Stimulated activated CD8-positive, alpha-beta memory T cell treated with anti-CD3 and anti-CD28 coated beads, Interleukin-15, amount 100 ng/mL, for 48 hours (primary cell): ENCODE measurements around the gene SOX10.

ENCODE experiments used
- DNase-seq, 2 donors: peaks; one replicate each; pipeline ENCODE4 v3.0.0-alpha.2; 2020; ENCODE audit warnings: low read depth in 2 of 2

Gene SOX10

GRCh38 chr22:38016182-38017151 lies 32.1 kb upstream of the SOX10 start:
- no peak for DNase-seq

- no peak for DNase-seq
These were observed 29.7 kb upstream of the SOX10 start for GRCh38 chr22:38014083-38014482.

- no peak for DNase-seq
These were observed 28.3 kb upstream of the SOX10 start for GRCh38 chr22:38012604-38013072.

- DNase-seq, result no peak
These were observed 24.8 kb upstream of the SOX10 start for GRCh38 chr22:38009000-38009806.

GRCh38 chr22:38007330-38007902 lies 23.1 kb upstream of the SOX10 start:
- no peak for DNase-seq

- no peak for DNase-seq
These were observed 22.6 kb upstream of the SOX10 start for GRCh38 chr22:38006906-38007305.

- no peak for DNase-seq
These were observed 21.6 kb upstream of the SOX10 start for GRCh38 chr22:38005943-38006342.

- DNase-seq, result no peak
These were observed 15.4 kb upstream of the SOX10 start for GRCh38 chr22:37999640-38000272.

GRCh38 chr22:37999236-37999635 lies 14.9 kb upstream of the SOX10 start:
- no peak for DNase-seq

GRCh38 chr22:37998543-37998942 lies 14.2 kb upstream of the SOX10 start:
- DNase-seq, result no peak

- no peak for DNase-seq
These were observed 12.3 kb upstream of the SOX10 start for GRCh38 chr22:37996515-37997246.

GRCh38 chr22:37996079-37996478 lies 11.7 kb upstream of the SOX10 start:
- DNase-seq, result no peak

- no peak for DNase-seq
These were observed 11.1 kb upstream of the SOX10 start for GRCh38 chr22:37995460-37995859.

- no peak for DNase-seq
These were observed 10.6 kb upstream of the SOX10 start for GRCh38 chr22:37994982-37995381.

- DNase-seq, result no peak
These were observed 9.7 kb upstream of the SOX10 start for GRCh38 chr22:37994049-37994448.

GRCh38 chr22:37991731-37992442 lies 7.5 kb upstream of the SOX10 start:
- DNase-seq, result no peak

GRCh38 chr22:37990862-37991261 lies 6.5 kb upstream of the SOX10 start:
- no peak for DNase-seq

- no peak for DNase-seq
These were observed 5.9 kb upstream of the SOX10 start for GRCh38 chr22:37990301-37990700.

GRCh38 chr22:37989146-37990045 lies 5.0 kb upstream of the SOX10 start:
- no peak for DNase-seq
